GM12873 (cell line): ENCODE results near the gene COL26A1.

Source experiments
- CTCF ChIP-seq: IDR thresholded peaks from 2 replicates; pipeline ENCODE4 v1.5.1; 2012; ENCODE audit warnings: low read depth, mild to moderate bottlenecking, moderate library complexity, low read length, control low read depth; ENCODE audit not compliant: insufficient read depth; ENCODE audit errors: missing control alignments

The COL26A1 gene

GRCh38 chr7:101422356-101423195 lies 59.9 kb downstream of the COL26A1 start:
- no peak for TF ChIP-seq CTCF

- TF ChIP-seq CTCF = no peak
Measured at GRCh38 chr7:101426303-101427011, 63.8 kb downstream of the COL26A1 start.

- TF ChIP-seq CTCF = no peak
Measured at GRCh38 chr7:101428093-101428866, 65.6 kb downstream of the COL26A1 start.

- TF ChIP-seq CTCF = no peak
Measured at GRCh38 chr7:101432316-101432715, 69.6 kb downstream of the COL26A1 start.

- no peak for TF ChIP-seq CTCF
Measured at GRCh38 chr7:101433688-101434087, 71.0 kb downstream of the COL26A1 start.

- no peak for TF ChIP-seq CTCF
Measured at GRCh38 chr7:101435461-101436220, 73.0 kb downstream of the COL26A1 start.
